Activated T-cell treated with anti-CD3 and anti-CD28 coated beads, Interleukin-2, amount 50 U/mL, for 4 hours (primary cell): ENCODE data around the gene NBDY. TPM values are rescaled to one million over a fixed set of nuclear protein-coding genes. Genes with fewer than 3 reads are reported as not detected.
"Not testable (repeated sequence)": the region's sequence is repeated elsewhere in the genome, so short reads cannot be mapped to it uniquely, and the experiment has no call there.

Source experiments
- ATAC-seq, 2 donors: fragments of 200-7000 bp; cut with Tn5 transposase; one replicate each; pipeline ENCODE4 v1.10.0; 2021
- DNase-seq: peaks from one replicate; pipeline ENCODE4 v3.0.0-alpha.2; 2020
- H3K27me3 Mint-ChIP-seq: one replicate; pipeline ENCODE4 v1.8.0; 2021; ENCODE audit warnings: low read depth, mixed read lengths
- H3K36me3 Mint-ChIP-seq: one replicate; pipeline ENCODE4 v1.8.0; 2022; ENCODE audit warnings: mixed read lengths; ENCODE audit not compliant: insufficient read depth
- H3K4me1 Mint-ChIP-seq: one replicate; pipeline ENCODE4 v1.8.0; 2021; ENCODE audit warnings: low read depth, mixed read lengths
- H3K4me3 Mint-ChIP-seq: one replicate; pipeline ENCODE4 v1.8.0; 2021; ENCODE audit warnings: mild to moderate bottlenecking, moderate library complexity, mixed read lengths
- H3K9me3 Mint-ChIP-seq: one replicate; pipeline ENCODE4 v1.8.0; 2021; ENCODE audit warnings: mixed read lengths
- total RNA-seq, 3 donors: library from RNA; stranded (reverse); gene quantifications; one replicate each; pipeline ENCODE4 v1.2.1, GENCODE V29; 2021

NBDY gene
- total RNA-seq, 3 donors from 2014 or later = 23.8 to 29.5 (median 26.7) TPM

DNA sequence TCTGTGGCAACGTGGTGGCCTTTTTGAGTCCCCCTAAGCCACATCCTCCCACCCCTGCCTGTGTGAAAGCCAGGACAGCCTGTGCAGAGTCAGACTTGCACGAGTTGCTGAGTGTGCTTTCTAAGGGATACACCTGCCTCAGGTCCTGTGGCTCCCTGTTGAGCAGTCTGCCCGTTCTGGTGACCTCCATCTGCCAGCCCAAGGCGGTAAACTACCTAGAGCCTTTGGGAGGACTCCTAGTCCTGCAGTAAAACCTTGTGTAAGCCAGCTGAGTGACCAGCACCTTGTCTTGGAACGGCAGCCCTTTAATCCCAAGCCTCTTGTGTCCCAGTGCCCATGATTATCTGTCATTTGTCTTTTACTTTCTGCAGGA, 69.3 kb downstream of the NBDY start:
- Mint-ChIP-seq H3K9me3 (no peaks in the 10 kb centered on the region), H3K36me3 (no peaks in the 10 kb centered on the region), H3K4me3 (no peak overlapping the region), H3K4me1 (peaks cover 51% of the 10 kb centered on the region), H3K27me3 (no peaks in the 10 kb centered on the region)
- no peak for ATAC-seq
- no peak for DNase-seq

DNA sequence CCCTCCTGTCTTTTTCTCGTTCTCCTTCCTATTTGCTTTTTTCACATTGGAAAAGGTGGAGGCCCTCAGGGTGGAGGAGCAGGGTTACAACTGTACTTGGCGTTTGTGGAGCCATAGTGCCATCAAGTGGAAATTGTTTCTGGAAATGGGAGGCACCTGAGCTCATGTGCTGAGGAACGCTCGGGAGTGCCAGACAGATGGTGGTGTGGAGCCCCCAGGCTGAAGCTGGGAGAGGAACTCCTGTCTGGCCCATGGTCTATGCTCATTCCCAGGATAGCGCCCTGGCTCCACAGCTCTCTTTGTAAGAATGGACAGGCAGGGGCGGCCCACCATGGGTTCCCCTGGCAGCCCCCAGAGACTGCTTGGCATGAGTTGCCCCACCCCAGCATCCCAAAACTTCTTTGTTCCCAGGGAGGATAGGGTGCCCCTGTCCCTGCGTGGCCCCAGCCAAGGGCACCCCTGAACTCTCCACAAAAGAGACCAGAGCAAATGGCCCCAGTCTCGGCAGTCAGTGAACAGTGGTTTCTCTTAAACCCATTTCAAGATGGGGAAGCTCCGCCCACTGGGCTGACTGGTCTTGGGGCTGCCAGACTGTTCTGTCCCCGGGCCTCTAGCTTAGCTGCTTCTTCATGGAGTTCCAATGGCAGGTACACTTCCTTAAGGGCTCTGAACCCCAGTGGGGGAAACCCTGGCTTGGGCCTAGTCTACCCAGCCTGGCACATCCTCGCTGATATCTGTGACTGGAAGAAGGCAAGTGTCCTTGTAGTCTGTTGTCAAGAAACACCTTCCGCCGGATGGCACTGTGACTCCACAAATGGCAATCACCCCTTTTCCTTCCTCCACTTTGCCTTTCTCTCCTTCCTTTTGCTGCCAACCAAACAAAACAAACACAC, 70.1 kb downstream of the NBDY start:
- H3K4me1 Mint-ChIP-seq = peaks cover 54% of the 10 kb centered on the region
- no peaks in the 10 kb centered on the region for H3K27me3 Mint-ChIP-seq

DNA sequence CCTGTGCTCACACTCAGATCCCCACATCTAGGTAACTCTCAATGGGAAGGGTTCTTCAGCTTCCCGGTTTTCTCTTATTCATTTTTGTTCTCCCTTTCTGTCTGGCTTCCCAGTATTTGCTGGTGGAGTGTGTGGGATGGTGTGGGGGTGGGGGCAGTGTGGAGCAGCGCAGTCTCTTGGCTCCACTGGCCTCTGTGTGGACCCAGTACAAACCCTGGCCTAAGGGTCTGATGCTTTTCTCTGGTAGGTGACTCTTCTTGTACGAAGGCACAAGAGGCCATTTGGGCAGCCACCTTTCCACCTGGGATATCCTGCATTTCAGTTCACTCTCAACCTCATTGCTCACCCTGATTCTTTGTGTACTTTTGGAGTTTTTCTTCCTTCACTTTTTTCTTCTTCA, 71.3 kb downstream of the NBDY start:
- Mint-ChIP-seq H3K36me3 (no peaks in the 10 kb centered on the region), H3K9me3 (no peaks in the 10 kb centered on the region), H3K27me3 (no peaks in the 10 kb centered on the region), H3K4me3 (peak overlapping the region; percentile 19), H3K4me1 (peaks cover 53% of the 10 kb centered on the region)
- ATAC-seq (no peak), DNase-seq (no peak)

More for the DNA sequence above, 70.1 kb downstream of the NBDY start:
- Mint-ChIP-seq H3K36me3 (no peaks in the 10 kb centered on the region), H3K9me3 (no peaks in the 10 kb centered on the region), H3K4me3 (no peak overlapping the region)
- DNase-seq = no peak
- ATAC-seq = no peak

DNA sequence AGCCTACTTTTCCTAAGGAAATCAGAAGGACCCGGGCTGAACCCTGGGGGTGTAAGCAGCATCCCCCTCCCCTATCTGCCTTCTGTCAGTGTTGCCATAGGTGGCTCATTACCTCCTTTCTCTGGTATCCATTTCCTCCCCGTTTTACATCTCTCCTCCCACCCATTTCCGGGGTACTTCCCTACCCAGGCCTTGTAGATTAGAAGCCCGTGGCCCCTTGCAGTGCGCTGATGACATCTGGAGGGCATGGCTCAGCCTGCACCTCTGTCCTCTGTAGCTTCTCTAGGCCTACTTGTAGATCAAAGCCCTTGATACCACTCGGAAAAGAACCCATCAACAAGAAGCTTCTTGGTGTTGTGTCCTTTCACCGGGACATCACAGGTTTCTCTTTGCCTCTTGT, 71.8 kb downstream of the NBDY start:
- no peaks in the 10 kb centered on the region for H3K9me3 Mint-ChIP-seq
- peak overlapping the region; percentile 19 for H3K4me3 Mint-ChIP-seq
- peaks cover 53% of the 10 kb centered on the region for H3K4me1 Mint-ChIP-seq
- no peaks in the 10 kb centered on the region for H3K27me3 Mint-ChIP-seq
- no peaks in the 10 kb centered on the region for H3K36me3 Mint-ChIP-seq
- DNase-seq (peak; percentile 43), ATAC-seq (peak; percentile 84 to 87)

DNA sequence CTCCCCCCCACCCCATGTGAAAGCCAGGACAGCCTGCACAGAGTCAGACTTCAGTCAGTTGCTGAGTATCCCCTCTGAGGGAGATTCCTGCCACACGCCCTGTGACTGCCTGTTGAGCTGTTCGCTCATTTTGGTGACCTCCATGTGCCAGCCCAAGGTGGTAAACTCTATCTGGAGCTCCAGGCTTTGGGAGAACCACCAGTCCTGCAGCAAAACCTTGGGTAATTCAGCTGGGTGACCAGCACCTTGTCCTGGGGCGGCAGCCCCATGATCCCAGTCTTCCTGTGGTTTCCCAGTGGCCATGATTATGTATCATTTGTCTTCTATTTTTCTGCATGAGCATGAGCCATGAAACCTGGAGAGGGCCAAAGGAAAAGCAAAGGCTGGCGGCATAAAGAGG, 73.4 kb downstream of the NBDY start:
- ATAC-seq = no peak
- peaks cover under 1% of the 10 kb centered on the region for H3K36me3 Mint-ChIP-seq
- H3K27me3 Mint-ChIP-seq = no peaks in the 10 kb centered on the region
- peaks cover 42% of the 10 kb centered on the region for H3K4me1 Mint-ChIP-seq
- H3K4me3 Mint-ChIP-seq = no peak overlapping the region
- H3K9me3 Mint-ChIP-seq = no peaks in the 10 kb centered on the region
- no peak for DNase-seq

DNA sequence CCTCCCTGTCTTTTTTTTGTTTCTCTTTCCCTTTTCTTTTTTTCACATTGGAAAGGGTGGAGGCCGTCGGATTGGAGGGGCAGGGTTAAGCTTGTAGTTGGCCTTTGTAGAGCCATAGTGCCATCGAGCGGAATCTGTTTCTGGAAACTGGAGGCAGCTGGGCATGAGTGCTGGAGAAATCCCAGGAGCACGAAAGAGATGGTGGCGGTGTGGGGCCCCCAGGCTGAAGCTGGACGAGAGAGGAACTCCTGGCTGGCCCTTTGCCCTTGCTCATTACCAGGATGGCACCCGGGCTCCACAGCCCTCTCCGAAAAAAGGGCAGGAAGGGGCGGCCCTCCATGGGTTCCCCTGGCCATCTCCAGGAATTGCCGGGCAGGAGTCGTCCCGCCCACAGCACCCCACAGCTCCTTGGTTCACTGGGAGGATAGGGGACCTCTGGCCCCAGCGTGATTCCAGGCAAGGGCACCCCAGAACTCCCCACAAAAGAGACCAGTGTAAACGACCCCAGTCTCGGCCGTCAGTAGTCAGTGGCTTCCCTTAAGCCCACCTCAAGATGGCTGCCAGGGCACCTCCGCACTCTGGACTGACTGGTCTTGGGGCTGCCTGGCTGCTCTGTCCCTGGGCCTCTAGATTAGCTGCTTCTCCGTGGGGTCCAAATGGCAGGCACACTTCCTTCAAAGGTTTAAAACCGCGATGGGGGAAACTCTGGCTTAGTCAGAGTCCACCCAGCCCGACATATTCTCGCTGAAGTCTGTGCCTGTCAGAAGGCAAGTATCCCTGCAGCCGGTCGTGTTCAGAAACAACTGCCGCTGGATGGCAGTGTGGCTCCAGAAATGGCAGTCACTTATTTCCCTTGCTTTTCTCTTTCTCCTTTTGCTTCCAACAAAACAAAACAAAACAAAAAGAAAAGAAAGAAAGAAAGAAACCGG, 74.1 kb downstream of the NBDY start:
- no peak overlapping the region for H3K4me3 Mint-ChIP-seq
- DNase-seq (peak; percentile 76), ATAC-seq (peak in 1 of 2 donors; percentile 60)
- H3K9me3 Mint-ChIP-seq = no peaks in the 10 kb centered on the region
- no peaks in the 10 kb centered on the region for H3K27me3 Mint-ChIP-seq
- peaks cover 39% of the 10 kb centered on the region for H3K4me1 Mint-ChIP-seq
- peaks cover 2% of the 10 kb centered on the region for H3K36me3 Mint-ChIP-seq

DNA sequence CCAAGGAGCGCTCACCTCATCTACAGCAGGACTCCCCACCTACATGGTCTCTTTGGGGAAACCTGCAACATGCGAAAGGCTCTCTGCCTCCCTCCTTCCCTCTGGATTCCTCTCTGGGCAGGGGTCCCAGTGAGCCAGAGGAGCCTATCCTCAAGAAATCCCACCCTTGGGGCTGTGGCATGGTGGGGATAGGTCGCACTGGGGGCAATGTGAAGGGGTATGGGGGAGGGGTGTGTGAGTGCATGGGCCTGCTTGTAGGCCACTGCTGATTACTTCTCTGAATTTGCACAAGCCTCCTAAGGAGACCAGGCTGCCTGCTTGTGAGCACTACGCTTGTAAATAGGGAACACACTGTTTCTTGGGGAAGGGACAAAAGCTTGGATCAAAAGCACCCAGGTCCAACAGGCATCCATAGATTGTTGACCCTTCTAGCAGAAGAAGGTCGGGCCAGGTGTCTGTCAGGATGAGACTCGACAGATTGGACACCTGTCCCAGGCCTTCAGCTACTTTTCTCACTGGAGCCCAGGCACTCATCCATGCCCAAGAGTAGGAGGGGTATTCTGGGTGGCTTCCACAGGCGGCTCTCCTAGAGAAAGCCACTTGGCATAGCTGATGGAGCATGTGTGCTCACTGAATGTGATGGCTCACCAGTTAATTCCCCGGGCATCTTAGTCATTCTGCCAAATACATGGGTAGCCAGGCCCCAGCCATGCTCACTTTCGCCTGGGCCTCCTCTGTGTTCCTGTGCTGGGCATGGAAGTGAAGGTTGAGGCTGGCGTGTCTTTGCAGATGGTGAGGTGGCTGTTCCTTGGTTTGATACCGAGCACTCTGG, 75.0 kb downstream of the NBDY start:
- H3K27me3 Mint-ChIP-seq = no peaks in the 10 kb centered on the region
- DNase-seq = no peak
- H3K9me3 Mint-ChIP-seq = no peaks in the 10 kb centered on the region
- H3K4me1 Mint-ChIP-seq = peaks cover 39% of the 10 kb centered on the region
- no peak overlapping the region for H3K4me3 Mint-ChIP-seq
- peaks cover 2% of the 10 kb centered on the region for H3K36me3 Mint-ChIP-seq
- no peak for ATAC-seq

DNA sequence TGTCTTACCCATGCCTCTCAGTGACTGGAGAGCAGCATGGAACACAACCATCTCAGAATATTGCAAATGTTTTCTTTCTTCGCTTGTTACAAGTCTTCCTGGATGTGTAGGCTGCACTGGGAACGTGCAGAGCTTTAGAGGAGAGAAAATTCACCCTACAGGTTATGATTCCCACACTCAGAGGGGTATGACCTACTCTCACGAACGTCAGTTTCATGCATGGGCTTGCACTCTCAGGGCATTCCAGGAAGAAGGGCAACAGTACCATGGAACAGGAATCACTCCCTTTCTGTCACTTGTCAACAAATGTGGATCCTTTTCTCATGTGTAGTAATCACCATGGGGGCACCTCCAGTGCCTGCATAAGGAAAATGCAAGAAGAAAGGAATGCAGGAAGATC, 75.8 kb downstream of the NBDY start:
- peaks cover 2% of the 10 kb centered on the region for H3K36me3 Mint-ChIP-seq
- peaks cover 35% of the 10 kb centered on the region for H3K4me1 Mint-ChIP-seq
- no peak for DNase-seq
- no peaks in the 10 kb centered on the region for H3K27me3 Mint-ChIP-seq
- ATAC-seq = no peak
- no peaks in the 10 kb centered on the region for H3K9me3 Mint-ChIP-seq
- H3K4me3 Mint-ChIP-seq = no peak overlapping the region

DNA sequence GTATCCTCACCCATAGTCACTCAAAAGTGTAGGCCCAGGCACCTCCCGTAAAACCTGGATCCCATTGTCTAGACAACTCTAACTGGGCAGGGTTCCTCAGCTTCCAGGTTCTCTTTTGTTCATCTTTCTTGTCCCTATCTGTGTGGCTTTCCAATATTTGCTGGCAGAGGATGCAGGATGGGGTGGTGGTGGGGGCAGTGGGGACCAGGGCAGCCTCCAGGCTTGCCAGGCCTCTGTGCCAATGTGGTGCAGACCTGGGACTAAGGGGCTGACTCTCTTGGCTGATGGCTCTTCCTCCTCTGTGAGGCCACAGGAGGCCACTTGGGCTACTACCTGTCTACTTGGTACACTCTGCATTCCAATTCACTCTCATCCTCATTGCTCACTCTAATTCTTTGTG, 76.4 kb downstream of the NBDY start:
- Mint-ChIP-seq H3K9me3 (no peaks in the 10 kb centered on the region), H3K27me3 (no peaks in the 10 kb centered on the region), H3K36me3 (peaks cover 2% of the 10 kb centered on the region), H3K4me1 (peaks cover 35% of the 10 kb centered on the region), H3K4me3 (no peak overlapping the region)
- no peak for DNase-seq
- ATAC-seq = no peak

DNA sequence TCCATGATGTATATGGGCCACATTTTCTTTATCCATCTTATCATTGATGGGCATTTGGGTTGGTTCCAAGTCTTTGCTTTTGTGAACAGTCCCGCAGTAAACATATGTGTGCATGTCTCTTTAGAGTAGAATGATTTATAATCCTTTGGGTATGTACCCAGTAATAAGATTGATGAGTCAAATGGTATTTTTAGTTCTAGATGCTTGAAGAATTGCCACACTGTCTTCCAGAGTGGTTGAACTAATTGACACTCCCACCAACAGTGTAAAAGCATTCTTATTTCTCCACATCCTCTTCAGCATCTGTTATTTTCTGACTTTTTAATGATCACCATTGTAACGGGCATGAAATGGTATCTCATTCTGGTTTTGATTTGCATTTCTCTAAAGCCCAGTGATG, 77.1 kb downstream of the NBDY start:
- not testable (repeated sequence) for DNase-seq, H3K9me3 Mint-ChIP-seq
- H3K4me1 Mint-ChIP-seq = peaks cover 35% of the 10 kb centered on the region

DNA sequence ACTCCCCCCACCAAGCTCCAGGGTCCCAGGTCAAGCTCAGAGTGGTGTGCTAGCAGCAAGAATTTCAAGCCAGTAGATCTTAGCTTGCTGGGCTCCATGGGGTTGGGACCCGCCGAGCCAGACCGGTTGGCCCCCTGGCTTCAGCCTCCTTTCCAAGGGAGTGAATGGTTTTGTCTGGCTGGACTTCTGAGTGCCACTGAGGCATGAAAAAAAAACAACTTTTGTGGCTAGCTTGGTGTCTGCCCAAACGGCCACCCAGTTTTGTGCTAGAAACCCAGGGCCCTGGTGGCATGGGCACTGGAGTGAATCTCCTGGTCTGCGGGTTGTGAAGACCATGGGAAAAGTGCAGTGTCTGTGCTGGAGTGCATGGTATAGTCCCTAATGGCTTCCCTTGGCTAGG, 82.6 kb downstream of the NBDY start:
- Mint-ChIP-seq H3K4me1 (peaks cover 54% of the 10 kb centered on the region), H3K9me3 (no peaks in the 10 kb centered on the region), H3K27me3 (no peaks in the 10 kb centered on the region), H3K36me3 (peaks cover 7% of the 10 kb centered on the region), H3K4me3 (no peak overlapping the region)
- ATAC-seq = no peak
- DNase-seq = no peak

More for the DNA sequence above, 77.1 kb downstream of the NBDY start:
- not testable (repeated sequence) for H3K36me3 Mint-ChIP-seq, H3K4me3 Mint-ChIP-seq, H3K27me3 Mint-ChIP-seq, ATAC-seq

DNA sequence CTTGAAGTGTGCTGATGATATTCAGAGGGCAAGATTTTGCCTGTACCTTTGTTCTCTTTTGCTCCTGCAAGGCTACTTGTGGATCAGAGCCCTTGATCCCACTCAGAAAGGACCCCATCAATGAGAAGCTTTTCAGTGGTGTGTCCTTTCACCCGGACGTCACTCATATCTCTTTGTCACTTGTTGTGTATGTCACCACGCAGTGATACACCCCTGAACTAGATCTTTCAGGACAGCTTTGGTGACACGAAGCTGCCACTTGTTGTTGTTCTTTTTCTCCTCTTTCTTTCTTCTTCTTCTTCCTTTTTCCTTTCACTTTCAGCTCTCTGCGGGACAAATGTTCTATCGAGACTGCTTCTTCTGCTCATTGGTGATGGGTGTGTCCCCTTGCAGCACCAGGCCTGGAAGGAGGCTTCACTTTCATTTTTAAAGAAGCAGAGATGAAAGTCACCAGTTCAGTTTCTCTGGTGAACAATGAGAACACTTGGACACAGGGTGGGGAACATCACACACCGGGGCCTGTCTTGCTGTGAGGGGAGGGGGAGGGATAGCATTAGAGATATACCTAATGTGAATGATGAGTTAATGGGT, 83.6 kb downstream of the NBDY start:
- no peaks in the 10 kb centered on the region for H3K27me3 Mint-ChIP-seq
- peaks cover 54% of the 10 kb centered on the region for H3K4me1 Mint-ChIP-seq
- H3K36me3 Mint-ChIP-seq = peaks cover 8% of the 10 kb centered on the region
- DNase-seq = no peak
- ATAC-seq = peak; percentile 81 to 84
- peak overlapping the region; percentile 84 for H3K4me3 Mint-ChIP-seq
- no peaks in the 10 kb centered on the region for H3K9me3 Mint-ChIP-seq

DNA sequence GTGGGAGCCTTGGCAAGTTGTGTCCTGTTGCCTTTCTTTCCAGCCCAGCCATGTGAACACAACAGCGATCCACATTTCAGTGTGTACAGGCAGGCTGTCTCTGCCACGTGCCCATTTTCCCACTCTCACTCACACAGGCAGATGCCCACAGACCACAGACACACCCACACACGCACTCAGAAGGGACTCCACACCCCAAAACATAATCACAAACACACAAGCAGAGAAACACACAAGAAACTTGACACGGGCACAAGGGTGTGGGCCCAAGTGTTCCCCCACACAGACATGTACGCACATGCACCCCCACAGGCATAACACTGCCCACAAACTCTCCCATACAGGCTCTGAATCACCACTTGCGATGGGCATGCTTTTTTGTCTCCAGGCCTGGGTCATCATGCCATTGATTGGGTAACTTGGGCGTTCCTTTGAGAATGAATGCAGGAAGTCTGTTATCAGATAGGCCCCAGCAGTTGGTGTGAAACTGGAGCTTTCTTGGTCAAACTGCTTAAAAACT, 84.3 kb downstream of the NBDY start:
- Mint-ChIP-seq H3K27me3 (no peaks in the 10 kb centered on the region), H3K9me3 (no peaks in the 10 kb centered on the region), H3K36me3 (peaks cover 8% of the 10 kb centered on the region), H3K4me1 (peaks cover 51% of the 10 kb centered on the region), H3K4me3 (peak overlapping the region; percentile 84)
- DNase-seq (no peak), ATAC-seq (peak; percentile 74 to 77)
